NCI-H1048 (cell line): Measurements from ENCODE around the gene DUSP8.
"Not testable (repeated sequence)": the region's sequence is repeated elsewhere in the genome, so short reads cannot be mapped to it uniquely, and the experiment has no call there.

Experiments
- DNase-seq: peaks from one replicate; lab custom pipeline; 2025; lab: John Stamatoyannopoulos, UW

DUSP8 gene

GRCh38 chr11:1589191-1589963 lies 17.3 kb upstream of the DUSP8 start:
- not testable (repeated sequence) for DNase-seq

- DNase-seq = no peak
Measured at GRCh38 chr11:1586699-1587098, 14.6 kb upstream of the DUSP8 start.

- DNase-seq = not testable (repeated sequence)
Measured at GRCh38 chr11:1584661-1585370, 12.7 kb upstream of the DUSP8 start, which contains the start of gene KRTAP5-1. Gene KRTAP5-1, minus strand, starts transcription at chr11:1585283. Its CDS starts 34 bp downstream, at chr11:1585249.

GRCh38 chr11:1582909-1583308 lies 10.8 kb upstream of the DUSP8 start:
- DNase-seq = not testable (repeated sequence)

- no peak for DNase-seq
Measured at GRCh38 chr11:1581976-1582375, 9.9 kb upstream of the DUSP8 start.

GRCh38 chr11:1576825-1577224 lies 4.8 kb upstream of the DUSP8 start:
- no peak for DNase-seq

- not testable (repeated sequence) for DNase-seq
Measured at GRCh38 chr11:1575756-1576155, 3.7 kb upstream of the DUSP8 start.

- no peak for DNase-seq
Measured at GRCh38 chr11:1574933-1575242, 2.8 kb upstream of the DUSP8 start.

GRCh38 chr11:1574238-1574932 lies 2.3 kb upstream of the DUSP8 start:
- DNase-seq = no peak

- no peak for DNase-seq
Measured at GRCh38 chr11:1573903-1574237, 1.8 kb upstream of the DUSP8 start.

- no peak for DNase-seq
Measured at GRCh38 chr11:1573077-1573902, 1.2 kb upstream of the DUSP8 start.

GRCh38 chr11:1571760-1572196 lies 293 bp downstream of the DUSP8 start:
- no peak for DNase-seq

- DNase-seq = no peak
Measured at GRCh38 chr11:1570896-1571759, 943 bp downstream of the DUSP8 start.

GRCh38 chr11:1570531-1570895 lies 1.6 kb downstream of the DUSP8 start:
- no peak for DNase-seq

- DNase-seq = no peak
Measured at GRCh38 chr11:1570001-1570453, 2.0 kb downstream of the DUSP8 start.

- DNase-seq = no peak
Measured at GRCh38 chr11:1569251-1569780, 2.8 kb downstream of the DUSP8 start.

GRCh38 chr11:1568441-1568911 lies 3.6 kb downstream of the DUSP8 start:
- no peak for DNase-seq

- no peak for DNase-seq
Measured at GRCh38 chr11:1567721-1568100, 4.4 kb downstream of the DUSP8 start.

- DNase-seq = no peak
Measured at GRCh38 chr11:1567052-1567720, 4.9 kb downstream of the DUSP8 start.

- no peak for DNase-seq
Measured at GRCh38 chr11:1566381-1567051, 5.6 kb downstream of the DUSP8 start.
